Kidney epithelial cell (primary cell): Measurements from ENCODE around the gene ZNF3. TPM values are rescaled to one million over a fixed set of nuclear protein-coding genes. Genes with fewer than 3 reads are reported as not detected.
A peak's percentile ranks its signal among the peaks of the same experiment; 100 is the strongest.

ENCODE experiments used
- DNase-seq: peaks from one replicate; pipeline ENCODE4 v3.0.0-alpha.2; 2010; ENCODE audit warnings: low read depth
- H3K27me3 ChIP-seq: 2 replicates; pipeline ENCODE4 v1.6.0; 2011; ENCODE audit warnings: low read length; ENCODE audit not compliant: control insufficient read depth, insufficient read depth
- H3K36me3 ChIP-seq: 2 replicates; pipeline ENCODE4 v1.5.1; 2011; ENCODE audit warnings: low read length; ENCODE audit not compliant: control insufficient read depth, insufficient read depth
- H3K4me3 ChIP-seq: 2 replicates; pipeline ENCODE4 v1.5.1; 2011; ENCODE audit warnings: low read depth, mild to moderate bottlenecking, control low read depth, low read length
- total RNA-seq: library from RNA; depleted of rRNA; stranded (reverse); fragments of >200 nt; gene quantifications from 2 replicates; pipeline ENCODE4 v1.2.3, GENCODE V29; 2015
- TF ChIP-seq, protein P1 (sequence below): IDR thresholded peaks from 2 replicates; pipeline ENCODE4 v1.5.1; 2011; ENCODE audit warnings: mild to moderate bottlenecking, moderate library complexity, low read length, control low read depth, inconsistent platforms; ENCODE audit not compliant: insufficient read depth, poor library complexity, severe bottlenecking

Gene ZNF3
- total RNA-seq, 1 donor from 2014 or later: 44.9 TPM

DNA sequence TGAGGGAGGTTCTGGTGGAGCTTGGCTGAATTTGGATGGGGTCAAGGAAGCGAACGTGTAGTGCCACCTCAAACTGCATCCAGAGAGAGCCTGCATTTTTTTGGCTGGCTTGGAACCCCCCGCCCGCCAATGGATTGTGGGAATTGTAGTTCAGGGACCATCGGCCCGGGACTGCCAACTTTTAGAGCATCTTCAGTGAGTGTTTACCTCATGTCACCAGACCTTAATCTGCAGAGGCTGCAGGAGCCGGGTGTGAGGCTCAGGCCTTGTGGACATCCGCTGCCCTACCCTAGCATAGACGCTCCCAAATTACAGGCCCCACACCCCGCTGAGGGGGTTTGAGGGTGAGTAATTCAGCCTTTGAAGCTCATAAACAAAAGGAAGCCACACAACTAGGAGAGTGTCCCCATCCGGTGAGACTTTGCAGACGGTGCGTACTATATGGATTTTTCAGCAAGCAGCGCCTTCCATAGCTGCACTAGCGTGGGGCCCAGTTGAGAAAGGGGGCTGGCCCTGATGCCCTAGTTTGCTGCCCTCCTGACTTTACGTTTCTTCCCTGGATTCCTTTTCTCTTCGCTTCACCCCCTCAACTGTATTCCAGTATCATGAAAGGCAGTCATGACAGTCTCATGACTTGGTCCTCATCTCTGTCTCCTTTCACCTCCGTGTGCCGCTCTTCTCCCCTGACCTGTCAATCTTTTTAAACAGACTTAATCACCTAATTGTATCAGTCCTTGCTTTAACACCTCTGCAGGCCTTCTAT is 38.6 kb upstream of the ZNF3 start:
- TF ChIP-seq, protein P1, sequence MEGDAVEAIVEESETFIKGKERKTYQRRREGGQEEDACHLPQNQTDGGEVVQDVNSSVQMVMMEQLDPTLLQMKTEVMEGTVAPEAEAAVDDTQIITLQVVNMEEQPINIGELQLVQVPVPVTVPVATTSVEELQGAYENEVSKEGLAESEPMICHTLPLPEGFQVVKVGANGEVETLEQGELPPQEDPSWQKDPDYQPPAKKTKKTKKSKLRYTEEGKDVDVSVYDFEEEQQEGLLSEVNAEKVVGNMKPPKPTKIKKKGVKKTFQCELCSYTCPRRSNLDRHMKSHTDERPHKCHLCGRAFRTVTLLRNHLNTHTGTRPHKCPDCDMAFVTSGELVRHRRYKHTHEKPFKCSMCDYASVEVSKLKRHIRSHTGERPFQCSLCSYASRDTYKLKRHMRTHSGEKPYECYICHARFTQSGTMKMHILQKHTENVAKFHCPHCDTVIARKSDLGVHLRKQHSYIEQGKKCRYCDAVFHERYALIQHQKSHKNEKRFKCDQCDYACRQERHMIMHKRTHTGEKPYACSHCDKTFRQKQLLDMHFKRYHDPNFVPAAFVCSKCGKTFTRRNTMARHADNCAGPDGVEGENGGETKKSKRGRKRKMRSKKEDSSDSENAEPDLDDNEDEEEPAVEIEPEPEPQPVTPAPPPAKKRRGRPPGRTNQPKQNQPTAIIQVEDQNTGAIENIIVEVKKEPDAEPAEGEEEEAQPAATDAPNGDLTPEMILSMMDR: no peak
- no peak for DNase-seq
- H3K36me3 ChIP-seq: no peaks in the 10 kb centered on the region
- no peaks in the 10 kb centered on the region for H3K27me3 ChIP-seq
- peak overlapping the region; percentile 63 for H3K4me3 ChIP-seq

DNA sequence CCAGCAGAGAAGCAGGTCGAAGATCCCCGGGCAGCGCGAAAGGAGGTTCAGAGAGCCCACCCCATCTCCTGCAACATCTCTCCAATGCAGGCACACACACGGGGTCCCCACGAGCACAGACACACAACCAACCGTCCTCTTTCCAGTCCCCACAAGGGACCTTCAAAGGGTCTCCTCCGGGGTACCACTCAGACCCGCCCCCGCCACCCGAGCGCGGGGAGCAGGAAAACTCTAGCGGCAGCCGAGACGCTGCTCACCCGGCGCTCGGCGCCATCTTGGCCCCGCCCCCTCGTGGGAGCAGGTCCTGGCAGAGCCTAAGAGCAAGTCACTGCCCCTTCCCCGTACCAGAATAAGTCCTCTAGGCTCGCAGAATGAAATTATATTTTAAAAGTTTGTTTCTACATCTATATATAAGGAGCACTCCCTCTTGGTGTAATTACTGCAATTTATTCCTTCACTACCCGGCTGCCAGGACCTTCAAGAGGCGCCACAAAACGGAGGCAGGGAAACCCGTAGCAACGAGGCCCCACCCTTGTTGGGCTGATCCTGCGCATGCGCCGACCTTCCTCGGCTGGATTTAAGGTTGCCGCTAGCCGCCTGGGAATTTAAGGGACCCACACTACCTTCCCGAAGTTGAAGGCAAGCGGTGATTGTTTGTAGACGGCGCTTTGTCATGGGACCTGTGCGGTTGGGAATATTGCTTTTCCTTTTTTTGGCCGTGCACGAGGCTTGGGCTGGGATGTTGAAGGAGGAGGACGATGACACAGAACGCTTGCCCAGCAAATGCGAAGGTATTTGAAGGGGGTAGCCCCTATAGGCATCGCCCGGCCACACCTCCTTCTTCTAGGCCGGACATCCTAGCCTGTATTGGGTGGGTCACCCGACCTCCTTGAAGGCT is 37.8 kb upstream of the ZNF3 start, which contains the start of the genes CNPY4 and TAF6:
Gene CNPY4 (plus strand): TSS at position 563 of the 898 bp plus-strand sequence. CDS start 111 bp downstream, at position 674.
Gene TAF6 (minus strand): TSS at position 287 of the 898 bp plus-strand sequence. CDS start 5,149 bp downstream, outside the sequence.
- Histone ChIP-seq H3K36me3 (no peaks in the 10 kb centered on the region), H3K4me3 (peak within 1 kb of the TSS; percentile 68), H3K27me3 (no peaks in the 10 kb centered on the region)
- DNase-seq: peak; percentile 74
- TF ChIP-seq, protein P1: no peak

DNA sequence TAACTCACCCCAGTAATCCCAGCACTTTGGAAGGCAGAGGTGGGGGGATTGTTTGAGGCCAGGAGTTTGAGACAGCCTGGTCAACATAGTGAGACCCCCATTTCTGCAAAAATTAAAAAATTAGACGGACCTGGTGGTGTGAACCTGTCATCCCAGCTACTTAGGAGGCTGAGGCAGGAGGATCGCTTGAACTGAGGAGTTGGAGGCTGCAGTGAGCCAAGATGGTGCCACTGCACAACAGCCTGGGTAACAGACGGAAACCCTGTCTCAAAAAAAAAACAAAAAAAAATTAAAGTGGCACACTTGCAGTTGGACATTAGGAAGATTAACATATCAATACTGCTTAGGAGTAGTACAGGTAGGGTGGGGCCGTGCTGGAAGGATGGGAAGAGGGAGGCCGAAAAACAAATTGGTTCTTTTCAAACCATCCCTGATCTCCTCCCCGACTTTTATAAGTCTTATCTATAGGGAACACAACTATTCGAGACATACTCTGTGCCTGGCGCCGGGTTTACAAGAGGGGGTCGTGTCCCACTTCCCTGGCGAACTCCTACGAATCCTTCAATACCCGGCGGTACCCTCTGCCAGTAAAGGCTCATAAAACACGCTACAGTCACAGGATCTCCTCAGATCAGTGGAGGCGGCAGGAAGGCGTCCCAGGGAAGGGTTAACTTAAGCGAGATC is 37.0 kb upstream of the ZNF3 start:
- Histone ChIP-seq H3K36me3 (no peaks in the 10 kb centered on the region), H3K4me3 (peak overlapping the region; percentile 68), H3K27me3 (no peaks in the 10 kb centered on the region)
- TF ChIP-seq, protein P1: no peak
- no peak for DNase-seq

DNA sequence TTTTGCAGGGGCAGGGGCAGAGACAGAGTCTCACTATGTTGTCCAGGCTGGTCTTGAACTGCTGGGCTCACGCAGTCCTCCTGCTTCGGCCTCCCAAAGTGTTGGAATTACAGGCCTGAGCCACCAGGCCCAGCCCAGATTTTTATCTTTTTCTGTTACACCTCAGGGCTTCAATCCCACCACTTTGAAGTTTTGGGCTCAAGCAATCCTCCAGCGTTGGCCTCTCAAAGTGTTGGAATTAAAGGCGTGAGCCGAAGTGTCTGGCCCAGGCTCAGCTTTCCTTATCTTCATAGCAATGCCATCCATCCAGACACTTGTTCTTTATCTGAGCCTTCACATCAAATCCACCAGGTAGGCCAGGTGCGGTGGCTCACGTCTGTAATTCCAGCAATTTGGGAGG is 33.5 kb upstream of the ZNF3 start:
- no peak for DNase-seq
- peaks cover 4% of the 10 kb centered on the region for H3K36me3 ChIP-seq
- no peaks in the 10 kb centered on the region for H3K27me3 ChIP-seq
- TF ChIP-seq, protein P1: no peak
- no peak overlapping the region for H3K4me3 ChIP-seq

DNA sequence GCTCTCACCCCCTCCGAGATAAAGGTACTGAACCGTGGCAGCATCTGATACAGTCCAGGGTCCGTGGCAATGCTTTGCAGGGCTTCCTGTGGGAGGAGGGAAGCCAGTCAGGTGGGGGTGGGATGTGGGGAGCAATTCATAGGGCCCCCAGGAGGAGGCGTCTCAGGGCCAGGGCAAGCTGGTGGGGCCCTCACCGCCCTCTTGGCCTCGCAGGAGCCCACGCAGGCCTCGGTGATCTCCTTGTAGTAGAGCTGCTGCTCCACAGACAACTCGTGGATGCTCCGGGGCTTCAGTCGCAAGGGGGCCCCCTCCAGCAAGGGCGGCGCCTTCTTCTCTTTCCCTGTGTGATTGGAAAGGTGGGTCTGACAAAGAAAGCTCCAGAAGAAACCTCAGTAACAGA is 30.4 kb upstream of the ZNF3 start:
- H3K4me3 ChIP-seq: no peak overlapping the region
- H3K36me3 ChIP-seq: peaks cover 4% of the 10 kb centered on the region
- TF ChIP-seq, protein P1: no peak
- no peaks in the 10 kb centered on the region for H3K27me3 ChIP-seq
- no peak for DNase-seq
